Stimulated activated CD4-positive, alpha-beta T cell treated with anti-CD3 and anti-CD28 coated beads, Interleukin-15, amount 100 ng/mL, for 48 hours (primary cell): Measurements from ENCODE around the gene ELF2.
"Not testable (repeated sequence)": the region's sequence is repeated elsewhere in the genome, so short reads cannot be mapped to it uniquely, and the experiment has no call there.

Source experiments
- DNase-seq, 2 donors: peaks; one replicate each; pipeline ENCODE4 v3.0.0-alpha.2; 2020; ENCODE audit warnings: low read depth in 2 of 2

The ELF2 gene

DNA sequence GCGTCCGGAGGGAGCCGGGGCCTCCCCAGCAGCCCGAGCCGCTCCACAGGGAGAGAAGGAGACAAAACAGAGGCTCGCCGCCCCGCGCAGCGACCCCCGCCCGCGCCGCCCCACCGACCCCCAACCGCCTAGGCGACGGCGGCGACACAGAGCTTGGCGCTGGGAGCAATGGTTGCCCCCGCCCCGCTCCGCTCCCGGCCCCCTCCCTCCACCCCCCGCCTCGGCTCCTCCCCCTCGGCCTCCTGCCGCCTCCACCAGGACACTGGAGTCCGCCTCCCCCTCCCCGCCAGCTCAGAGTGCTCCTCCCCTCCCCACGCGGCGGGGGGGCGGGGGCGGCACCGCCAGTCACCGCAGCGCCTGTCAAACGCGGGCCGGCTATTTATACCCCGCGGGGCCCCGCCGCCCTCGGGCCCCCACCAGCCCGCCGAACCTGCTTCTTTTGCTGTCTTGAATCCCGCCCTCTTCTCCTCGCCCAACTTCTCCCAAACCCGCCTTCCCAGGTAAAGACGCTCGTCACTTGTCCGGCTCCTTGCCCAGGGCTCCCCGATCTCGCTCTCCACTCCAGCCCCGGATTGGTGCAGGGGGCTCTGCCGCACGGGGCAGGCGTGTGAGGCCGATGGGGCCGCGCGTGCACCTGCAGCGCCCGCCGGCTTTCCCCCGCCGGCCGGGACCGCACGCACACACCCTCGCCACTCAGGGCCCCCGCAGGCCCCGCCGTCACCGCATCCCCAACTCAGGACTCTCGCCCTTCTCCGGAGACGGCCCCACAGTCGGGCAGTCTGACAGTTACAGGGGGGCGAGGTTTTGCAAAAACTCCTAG is at the start of gene ELF2:
TSS of gene ELF2 (minus strand) at position 170 of the 820 bp plus-strand sequence. CDS start 39,517 bp downstream, outside the sequence.
- peak; percentile 64 to 77 for DNase-seq

DNA sequence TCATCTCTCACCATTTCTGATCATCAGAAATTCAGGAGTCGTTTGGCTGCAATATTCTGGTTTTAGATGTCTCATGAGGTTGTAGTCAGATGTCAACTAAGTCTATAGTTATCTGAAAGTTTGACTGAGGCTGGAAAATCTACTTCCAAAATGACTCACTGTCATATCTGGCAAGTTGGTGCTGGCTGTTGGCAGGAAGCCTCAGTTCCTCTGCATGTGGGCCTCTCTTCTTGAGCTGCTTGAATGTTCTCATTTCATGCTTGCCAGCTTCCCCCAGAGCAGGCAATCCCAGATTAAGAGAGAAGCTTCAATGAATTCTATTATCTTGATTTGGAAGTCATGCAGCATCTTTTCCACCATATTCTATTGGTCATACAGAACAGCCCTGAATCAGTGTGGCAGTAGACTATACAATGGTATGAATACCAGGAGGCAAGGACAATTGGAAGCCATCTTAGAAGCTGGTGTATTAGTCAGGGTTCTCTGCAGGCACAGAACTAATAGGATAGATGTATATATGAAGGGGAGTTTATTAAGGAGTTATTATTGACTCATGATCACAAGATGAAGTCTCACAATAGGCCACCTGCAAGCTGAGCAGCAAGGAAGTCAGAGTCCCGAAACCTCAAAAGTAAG is 46.8 kb upstream of the ELF2 start:
- peak in 1 of 2 donors; percentile 2 for DNase-seq

DNA sequence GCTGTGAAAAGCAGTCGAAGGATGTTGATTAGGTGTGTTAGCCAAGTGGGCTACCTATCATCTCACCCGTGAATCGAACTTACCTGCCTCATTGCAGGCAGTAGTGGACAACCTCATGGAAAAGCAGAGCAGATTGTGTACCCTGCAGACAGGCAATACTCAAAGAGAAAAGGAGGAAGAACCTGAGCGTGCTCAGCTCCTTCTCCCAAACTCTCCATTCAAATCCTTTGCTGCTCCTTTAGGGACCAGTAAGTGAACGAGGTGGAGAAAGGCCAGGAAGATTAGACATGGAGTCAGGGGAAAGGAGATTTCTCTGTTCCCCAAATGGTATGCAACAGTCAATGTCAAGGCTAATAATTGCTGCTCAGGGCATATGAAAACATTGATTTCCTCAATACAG is 45.2 kb upstream of the ELF2 start:
- no peak for DNase-seq

DNA sequence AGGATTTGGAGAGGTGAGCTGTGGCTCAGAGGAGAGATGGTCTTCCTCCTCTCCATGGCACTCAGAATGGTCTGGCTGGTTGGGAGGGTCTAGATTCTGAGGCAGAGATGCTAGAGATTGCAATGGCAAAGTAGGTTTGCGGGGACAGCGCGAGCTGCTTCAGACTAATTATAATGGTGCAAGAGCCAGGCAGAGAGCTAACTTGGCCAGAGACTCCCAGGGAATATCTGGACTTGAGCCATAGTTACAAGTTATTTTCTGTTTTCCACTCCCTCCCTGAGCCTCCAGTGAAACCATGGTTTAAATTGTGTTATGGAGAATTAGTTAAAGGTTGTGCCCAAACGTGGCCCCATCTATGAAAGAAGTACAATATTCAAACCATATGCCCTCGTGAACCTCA is 44.7 kb upstream of the ELF2 start:
- no peak for DNase-seq

DNA sequence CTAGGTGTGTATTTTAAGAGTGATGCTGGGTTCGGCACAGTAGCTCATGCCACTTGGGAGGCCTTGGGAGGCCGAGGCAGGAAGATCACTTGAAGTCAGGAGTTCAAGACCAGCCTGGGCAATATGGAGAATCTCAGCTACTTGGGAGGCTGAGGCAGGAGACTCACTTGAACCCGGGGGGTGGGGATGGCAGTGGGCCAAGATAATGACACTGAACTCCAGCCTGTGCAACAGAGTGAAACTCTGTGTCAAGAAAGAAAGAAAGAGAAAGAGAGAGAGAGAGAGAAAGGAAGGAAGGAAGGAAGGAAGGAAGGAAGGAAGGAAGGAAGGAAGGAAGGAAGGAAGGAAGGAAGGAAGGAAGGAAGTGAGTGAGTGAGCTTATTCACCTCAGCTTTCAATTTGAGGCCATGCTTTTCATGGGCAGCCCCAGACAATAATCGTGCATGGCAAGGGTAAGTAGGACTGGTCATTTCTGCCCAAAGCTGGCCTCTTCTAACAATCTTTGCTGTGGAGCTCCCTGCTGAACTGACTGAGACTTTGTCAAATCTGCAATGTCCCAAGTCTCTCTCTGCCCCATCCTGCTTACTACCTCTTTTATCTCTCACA is 42.5 kb upstream of the ELF2 start:
- DNase-seq: no peak

DNA sequence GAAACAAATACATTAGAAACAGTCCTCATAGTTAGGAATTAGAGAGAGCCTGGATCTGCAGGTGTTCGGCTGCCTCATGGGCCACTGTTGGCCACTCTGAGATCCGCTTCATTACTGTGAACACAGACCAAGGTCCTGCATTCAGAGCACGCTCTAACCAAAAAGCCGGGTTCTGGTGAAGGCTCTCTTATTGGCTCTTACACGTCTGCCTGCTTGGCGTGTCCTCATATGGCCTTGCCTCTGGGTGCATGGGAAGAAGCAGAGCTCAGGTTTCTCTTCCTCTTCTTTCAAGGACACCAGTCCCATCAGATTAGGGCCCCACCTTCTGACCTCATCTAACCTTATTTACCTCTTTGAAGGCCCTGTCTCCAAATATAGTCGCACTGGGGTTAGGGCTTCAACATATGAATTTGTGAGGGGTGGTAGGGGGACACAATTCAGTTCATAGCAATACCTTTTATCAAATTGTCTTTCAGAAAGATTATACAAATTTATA is 37.1 kb upstream of the ELF2 start:
- DNase-seq: no peak

DNA sequence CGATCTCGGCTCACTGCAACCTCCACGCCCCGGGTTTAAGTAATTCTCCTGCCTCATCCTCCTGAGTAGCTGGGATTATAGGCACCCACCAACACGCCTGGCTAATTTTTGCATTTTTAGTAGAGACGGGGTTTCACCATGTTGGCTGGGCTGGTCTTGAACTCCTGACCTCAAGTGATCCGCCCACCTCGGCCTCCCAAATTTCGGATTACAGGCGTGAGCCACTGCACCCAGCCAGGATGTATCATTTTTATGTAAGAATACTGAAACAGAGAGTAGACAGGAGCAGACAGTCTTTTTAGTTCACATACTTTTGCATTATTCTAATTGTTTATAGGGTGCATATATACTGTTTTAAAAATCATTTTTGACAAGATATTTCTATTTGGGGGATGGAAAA is 36.6 kb upstream of the ELF2 start:
- DNase-seq: not testable (repeated sequence)

DNA sequence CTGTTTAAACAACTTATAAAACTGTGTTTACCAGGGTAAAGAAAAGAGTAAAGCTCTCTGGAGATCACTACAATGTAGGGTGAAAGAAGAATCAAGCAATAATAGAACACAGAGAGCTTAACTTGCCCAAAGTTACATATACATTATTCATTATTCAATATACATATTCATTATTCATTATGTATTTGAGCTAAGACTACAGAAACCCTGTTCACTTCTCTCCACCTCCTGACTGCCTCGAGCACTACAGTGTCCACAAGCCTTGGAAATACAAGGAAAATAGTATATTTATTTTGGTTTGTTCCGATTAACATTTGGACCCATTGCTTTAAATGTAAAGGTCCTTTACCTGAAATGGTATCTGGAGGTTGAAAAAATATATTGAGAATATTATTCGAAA is 35.9 kb upstream of the ELF2 start:
- no peak for DNase-seq

DNA sequence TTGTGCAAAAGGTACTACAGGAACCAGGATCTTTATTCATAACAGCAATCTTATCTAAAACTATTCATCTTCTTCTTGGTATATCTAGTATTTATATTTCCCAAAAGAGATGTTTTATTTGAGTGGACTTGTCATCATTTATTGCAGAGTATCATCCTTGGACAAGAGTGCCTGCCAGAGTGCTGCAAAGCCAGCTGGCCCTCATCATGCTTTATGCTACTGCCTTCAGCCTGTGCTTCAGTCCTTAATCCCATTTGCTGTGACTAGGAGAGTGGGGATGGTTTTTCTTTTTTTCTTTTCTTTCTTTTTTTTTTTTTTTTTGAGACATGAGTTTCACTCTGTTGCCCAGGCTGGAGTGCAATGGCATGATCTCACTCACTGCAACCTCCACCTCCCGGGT is 33.5 kb upstream of the ELF2 start:
- no peak for DNase-seq

DNA sequence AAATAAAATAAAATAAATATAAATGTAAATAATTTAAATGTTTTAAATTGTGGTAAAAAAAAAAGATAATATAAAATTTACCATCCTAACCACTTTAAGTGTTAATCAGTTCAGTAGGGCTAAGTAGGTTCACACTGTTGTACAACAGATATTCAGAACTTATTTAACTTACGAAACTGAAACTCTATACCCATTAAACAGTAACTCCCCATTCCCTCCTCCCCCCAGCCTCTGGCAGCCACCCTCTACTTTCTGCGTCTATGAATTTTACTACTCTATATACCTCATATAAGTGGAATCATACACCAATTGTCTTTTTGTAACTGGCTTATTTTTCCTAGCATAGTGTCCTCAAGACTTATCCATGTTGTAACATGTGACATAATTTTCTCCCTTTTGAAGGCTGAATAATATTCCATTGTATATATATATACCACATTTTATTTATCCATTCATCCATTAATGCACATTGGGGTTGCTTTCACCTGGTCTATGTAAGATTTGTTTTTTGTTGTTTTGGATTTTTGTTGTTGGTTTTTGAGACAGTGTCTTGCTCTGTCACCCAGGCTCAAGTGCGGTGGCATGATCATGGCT is 32.5 kb upstream of the ELF2 start:
- no peak for DNase-seq

DNA sequence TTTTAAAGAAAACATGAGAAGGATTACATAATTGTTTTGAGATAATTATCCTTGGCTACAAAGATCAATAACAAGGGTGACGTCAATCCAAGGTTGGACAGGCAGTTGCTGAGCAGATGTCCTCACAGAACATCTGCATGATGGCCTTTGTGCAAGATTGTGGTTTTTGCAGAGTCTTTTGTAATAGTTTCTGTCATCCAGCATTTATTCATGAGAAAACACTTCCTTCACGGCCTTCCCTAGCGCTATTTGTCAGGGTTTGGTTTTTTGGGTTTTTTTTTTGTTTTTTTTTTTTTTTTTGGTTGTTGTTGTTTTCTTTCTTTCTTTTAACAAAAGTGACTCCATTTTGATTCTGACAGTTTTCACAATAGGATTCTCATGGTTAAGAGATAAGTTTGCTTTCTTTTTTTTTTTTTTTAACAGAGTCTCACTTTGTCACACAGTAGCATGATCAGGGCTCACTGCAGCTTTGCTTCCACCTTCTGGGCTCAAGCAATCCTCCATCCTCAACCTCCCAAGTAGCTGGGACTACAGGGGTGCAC is 31.5 kb upstream of the ELF2 start:
- DNase-seq: no peak

DNA sequence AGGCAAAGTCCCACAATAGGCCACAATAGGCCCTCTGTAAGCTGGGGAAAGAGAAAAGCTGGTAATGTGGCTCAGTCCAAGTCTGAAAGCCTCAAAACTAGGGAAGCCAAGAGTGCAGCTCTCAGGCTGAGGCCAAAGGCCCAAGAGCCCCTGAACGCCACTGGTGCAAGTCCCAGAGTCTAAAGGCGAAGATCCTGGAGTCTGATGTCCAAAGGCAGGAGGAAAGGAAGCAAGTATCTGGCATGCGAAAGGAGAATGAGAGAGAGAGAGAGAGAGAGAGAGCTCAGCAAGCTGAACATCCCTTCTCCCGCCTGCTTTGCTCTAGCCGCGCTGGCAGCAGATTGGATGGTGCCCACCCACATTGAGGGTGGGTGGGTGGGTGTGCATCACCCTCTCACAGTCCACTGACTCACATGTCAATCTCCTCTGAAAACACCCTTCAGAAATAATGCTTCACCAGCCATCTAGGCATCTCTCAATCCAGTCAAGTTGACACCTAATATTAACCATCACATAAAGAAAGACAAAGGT is 30.9 kb upstream of the ELF2 start:
- no peak for DNase-seq

DNA sequence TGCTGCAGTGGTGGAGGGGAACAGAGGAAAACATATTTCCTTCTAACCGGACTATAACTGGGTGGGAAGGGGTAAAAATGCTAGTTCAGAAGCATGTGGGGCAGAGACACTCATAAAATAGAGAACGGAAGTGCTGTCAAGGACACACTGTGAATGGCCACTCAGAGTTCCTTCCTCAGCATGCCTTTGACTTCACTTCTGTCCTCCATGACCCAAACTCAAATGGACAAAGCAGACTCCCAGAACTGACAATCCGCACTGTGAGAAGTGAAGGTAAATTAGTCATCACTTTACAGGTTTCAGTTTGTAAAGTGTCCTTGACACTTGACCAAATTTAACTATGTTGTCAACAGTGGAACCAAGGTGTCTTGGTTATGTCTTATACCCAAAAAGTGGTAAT is 30.2 kb upstream of the ELF2 start:
- no peak for DNase-seq

DNA sequence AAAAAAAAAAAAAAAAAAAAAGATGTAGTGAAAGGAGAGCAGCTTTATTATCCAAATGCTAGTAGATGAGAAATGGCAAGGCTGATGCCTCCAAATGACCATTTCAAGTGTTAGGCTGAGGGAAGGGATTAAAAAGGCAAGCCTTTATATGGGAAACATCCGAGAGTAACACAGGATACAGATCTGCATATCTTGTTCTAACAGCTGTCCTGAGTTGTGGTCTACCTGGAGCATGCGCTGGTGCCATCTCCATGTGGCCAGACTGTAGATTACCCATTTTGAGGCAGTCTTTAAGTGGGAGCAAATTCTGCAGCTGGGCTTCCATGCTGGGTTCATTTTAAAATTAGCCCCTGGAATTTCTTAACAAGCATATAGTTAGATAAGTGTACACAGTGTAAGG is 26.0 kb upstream of the ELF2 start:
- DNase-seq: no peak

DNA sequence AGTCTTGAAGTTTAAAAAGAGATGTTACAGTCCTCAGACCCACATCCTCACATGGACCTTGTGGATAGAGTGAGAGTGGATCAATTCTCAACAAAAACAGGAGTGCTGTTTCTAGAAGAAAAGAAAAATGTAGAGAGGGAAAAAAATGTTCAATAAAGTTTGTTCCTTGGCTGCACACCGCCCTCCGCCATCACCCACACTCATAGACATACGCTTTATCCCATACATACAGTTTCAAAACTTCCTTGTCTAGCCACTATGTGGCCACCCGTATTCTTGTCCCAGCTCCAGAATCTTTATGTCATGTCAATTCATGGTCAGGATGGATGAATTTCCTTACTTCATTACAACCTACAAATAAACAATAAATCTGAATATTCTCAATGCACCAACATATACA is 23.5 kb upstream of the ELF2 start:
- DNase-seq: no peak

DNA sequence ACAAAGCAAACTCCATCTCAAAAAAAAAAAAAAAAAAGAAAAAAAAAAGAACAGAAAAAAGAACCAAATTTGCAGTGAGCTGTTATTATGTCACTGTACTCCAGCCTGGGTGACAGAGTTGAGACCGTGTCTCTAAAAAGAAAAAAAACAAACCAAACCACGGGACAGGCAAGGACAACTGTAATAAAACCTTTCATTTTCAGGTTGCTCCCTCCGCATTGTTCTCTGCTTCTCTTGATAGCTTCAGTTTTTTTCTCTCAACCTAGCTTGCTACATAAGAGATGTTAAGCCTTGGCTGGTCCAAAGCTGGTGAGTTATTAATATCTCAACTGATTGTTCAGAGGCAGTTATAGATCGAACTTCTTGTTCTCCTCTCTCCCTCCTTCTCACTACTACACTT is 23.1 kb upstream of the ELF2 start:
- no peak for DNase-seq

DNA sequence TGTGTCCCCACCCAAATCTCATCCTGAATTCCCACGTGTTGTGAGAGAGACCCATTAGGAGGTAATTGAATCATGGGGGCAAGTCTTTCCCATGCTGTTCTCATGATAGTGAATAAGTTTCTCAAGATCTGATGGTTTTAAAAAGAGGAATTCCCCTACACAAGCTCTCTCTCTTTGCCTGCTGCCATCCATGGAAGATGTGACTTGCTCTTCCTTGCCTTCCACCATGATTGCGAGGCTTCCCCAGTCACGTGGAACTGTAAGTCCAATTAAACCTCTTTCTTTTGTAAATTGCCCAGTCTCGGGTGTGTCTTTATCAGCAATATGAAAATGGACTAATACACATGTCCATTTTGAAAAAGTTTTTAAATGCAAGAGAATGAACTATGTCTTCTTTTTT is 20.2 kb upstream of the ELF2 start:
- DNase-seq: not testable (repeated sequence)

DNA sequence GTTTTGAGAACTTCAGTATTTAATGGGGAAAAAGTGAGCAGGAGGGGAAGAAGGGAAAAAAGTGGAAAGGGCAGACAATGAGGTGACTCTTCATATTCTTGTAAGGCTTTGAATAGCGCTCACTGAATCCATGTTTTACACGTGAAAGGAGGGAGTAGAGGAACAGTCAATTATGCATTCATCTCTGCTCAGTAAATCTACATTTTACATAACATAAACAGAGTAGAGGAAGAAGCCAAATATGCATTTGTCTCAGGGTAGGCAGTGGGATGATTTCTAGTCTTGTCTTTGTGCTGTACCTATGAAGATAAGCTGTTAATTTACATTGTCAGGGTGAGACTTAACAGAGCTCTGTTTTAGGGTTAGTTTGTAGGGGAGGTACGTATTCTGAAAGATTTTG is 19.4 kb upstream of the ELF2 start:
- no peak for DNase-seq

DNA sequence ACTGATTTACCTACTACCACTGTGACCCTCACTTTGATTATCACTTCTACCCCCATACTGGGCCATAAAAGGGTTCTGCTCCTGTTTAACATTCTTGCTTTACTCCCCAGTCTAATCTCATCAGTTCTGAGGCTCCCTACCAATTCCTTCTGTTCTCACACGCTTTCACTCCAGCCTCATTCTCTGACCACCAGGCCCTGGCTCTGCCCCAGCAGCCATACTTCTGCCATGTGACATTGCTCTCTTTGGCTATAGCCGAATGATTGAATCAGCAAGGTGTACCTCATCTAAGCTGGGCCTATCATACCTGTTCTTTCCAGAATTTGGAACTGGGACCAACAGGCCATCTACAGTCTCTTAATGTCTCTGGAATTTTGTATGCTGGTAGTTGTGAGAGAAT is 14.4 kb upstream of the ELF2 start:
- DNase-seq: no peak

DNA sequence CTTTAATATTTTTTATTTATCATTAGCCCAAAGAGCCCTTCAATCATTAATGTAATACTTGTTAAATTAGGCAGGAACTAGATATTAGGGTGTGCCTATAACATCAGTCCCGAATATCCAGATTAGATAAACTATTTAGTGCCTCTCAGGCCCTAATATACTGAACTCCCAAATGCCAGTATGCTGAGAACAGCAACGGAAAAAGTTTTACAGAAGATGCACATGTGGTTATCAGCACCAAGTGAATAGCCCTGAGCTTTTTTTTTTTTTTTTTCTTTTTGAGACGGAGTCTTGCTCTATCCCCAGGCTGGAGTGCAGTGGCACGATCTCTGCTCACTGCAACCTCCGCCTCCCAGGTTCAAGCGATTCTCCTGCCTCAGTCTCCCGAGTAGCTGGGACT is 13.0 kb upstream of the ELF2 start:
- no peak for DNase-seq

DNA sequence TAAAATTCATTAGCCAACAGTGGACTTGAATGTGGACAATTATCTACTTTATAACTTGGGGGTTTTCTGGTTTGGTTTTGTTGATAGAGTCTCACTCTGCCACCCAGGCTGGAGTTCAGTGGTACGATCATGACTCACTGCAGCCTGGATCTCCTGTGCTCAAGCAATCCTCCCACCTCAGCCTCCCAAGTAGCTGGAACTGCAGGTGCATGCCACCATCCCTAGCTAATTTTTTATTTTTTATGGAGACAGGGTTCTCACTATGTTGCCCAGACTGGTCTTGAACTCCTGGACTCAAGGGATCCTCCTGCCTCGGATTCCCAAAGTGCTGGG is 12.4 kb upstream of the ELF2 start:
- no peak for DNase-seq
